AML-193 (cell line): ENCODE data around the gene CD160.
"Not testable (repeated sequence)": the region's sequence is repeated elsewhere in the genome, so short reads cannot be mapped to it uniquely, and the experiment has no call there.

Experiments
- DNase-seq, 2 experiments: peaks; one replicate each; lab custom pipeline; 2025; lab: John Stamatoyannopoulos, UW

The CD160 gene

DNA sequence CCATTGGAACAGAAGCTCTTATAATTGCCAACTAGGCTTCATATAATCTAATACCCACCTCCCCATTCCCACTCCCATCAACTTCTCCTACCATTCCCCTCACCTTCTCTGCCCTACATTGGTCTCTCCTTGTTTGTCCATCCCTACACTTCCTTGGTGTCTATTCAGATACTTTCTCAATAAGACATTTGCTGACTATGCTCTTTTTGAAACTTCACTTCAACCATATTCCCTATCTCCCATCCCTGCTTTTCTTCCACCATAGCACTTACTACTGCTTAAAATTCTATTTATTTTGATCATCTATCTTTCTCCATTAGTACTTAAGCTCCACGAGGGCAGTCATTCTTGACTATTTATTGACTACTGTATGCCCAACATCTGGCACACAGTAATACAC lies 40.4 kb downstream of the CD160 start:
- no peak for DNase-seq

DNA sequence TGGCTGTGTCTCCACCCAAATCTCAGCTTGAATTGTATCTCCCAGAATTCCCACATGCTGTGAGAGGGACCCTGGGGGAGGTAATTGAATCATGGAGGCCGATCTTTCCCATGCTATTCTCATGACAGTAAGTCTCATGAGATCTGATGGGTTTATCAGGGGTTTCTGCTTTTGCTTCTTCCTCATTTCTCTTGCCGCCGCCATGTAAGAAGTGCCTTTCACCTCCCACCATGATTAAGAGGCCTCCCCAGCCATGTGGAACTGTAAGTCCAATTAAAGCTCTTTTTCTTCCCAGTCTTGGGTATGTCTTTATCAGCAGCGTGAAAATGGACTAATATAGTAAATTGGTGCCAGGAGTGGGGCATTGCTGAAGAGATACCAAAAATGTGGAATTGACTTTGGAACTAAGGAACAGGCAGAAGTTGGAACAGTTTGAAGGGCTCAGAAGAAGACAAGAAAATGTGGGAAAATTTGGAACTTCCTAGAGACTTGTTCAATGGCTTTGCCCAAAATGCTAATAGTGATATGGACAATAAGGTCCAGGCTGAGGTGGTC lies 41.2 kb downstream of the CD160 start:
- DNase-seq, result not testable (repeated sequence)

DNA sequence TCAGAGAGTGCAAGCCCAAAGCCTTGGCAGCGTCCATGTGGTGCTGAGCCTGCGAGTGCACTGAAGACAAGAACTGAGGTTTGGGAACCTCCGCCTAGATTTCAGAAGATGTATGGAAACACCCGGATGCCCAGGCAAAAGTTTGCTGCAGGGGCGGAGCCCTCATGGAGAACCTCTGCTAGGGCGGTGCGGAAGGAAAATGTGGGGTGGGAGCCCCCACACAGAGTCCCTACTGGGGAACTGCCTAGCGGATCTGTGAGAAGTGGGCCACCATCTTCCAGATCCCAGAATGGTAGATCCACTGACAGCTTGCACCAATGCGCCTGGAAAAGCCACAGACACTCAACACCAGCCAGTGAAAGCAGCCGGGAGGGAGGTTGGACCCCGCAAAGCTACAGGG lies 42.2 kb downstream of the CD160 start:
- not testable (repeated sequence) for DNase-seq

DNA sequence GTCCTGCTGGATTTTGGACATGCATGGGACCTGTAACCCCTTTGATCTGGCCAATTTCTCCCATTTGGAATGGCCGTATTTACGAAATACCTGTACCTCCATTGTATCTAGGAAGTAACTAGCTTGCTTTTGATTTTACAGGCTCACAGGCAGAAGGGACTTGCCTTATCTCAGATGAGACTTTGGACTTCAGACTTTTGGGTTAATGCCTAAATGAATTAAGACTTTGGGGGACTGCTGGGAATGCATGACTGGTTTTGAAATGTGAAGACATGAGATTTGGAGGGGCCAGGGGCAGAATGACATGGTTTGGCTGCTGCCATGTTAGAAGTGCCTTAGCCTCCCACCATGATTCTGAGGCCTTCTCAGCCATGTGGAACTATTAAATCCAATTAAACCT lies 42.7 kb downstream of the CD160 start:
- DNase-seq, result not testable (repeated sequence)

DNA sequence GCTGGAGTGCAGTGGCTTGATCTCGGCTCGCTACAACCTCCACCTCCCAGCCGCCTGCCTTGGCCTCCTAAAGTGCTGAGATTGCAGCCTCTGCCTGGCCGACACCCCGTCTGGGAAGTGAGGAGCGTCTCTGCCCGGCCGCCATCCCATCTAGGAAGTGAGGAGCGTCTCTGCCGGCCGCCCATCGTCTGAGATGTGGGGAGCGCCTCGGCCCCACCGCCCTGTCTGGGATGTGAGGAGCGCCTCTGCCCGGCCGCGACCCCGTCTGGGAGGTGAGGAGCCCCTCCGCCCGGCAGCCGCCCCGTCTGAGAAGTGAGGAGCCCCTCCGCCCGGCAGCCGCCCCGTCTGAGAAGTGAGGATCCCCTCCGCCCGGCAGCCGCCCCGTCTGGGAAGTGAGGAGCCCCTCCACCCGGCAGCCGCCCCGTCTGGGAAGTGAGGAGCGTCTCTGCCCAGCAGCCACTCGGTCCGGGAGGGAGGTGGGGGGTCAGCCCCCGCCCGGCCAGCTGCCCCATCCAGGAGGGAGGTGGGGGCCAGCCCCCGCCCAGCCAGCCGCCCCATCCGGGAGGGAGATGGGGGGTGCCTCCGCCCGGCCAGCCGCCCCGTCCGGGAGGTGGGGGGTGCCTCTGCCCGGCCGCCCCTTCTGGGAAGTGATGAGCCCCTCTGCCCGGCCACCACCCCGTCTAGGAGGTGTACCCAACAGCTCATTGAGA lies 45.1 kb downstream of the CD160 start:
- not testable (repeated sequence) for DNase-seq

DNA sequence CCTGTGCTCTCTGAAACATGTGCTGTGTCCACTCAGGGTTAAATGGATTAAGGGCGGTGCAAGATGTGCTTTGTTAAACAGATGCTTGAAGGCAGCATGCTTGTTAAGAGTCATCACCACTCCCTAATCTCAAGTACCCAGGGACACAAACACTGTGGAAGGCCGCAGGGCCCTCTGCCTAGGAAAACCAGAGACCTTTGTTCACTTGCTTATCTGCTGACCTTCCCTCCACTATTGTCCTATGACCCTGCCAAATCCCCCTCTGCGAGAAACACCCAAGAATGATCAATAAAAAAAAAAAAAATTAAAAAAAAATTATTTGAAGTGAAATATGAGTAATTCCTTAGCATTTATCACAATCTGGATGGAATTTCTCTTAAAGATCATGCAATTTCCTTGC lies 45.8 kb downstream of the CD160 start:
- not testable (repeated sequence) for DNase-seq

DNA sequence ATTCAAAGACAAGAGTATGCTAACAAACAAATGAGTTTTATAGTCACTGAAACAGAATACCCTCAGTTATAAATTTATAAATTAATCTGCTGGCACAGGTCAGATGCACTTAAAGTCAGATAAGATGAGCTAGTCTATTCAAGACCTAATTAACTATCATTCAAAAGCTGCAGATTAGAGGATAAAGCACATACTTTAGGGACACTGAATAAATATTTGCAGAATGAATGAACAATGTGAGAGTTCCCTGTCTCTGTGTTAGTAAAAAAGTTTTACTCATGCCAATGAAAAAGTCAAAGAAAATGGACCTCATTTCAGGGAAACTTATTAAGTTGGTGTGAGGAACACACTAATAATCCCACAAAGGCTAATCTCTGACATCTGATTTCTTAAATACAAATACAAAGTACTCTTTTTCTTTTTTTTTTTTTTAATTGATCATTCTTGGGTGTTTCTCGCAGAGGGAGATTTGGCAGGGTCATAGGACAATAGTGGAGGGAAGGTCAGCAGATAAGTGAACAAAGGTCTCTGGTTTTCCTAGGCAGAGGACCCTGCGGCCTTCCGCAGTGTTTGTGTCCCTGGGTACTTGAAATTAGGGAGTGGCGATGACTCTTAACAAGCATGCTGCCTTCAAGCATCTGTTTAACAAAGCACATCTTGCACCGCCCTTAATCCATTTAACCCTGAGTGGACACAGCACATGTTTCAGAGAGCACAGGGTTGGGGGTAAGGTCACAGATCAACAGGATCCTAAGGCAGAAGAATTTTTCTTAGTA lies 46.5 kb downstream of the CD160 start:
- not testable (repeated sequence) for DNase-seq

DNA sequence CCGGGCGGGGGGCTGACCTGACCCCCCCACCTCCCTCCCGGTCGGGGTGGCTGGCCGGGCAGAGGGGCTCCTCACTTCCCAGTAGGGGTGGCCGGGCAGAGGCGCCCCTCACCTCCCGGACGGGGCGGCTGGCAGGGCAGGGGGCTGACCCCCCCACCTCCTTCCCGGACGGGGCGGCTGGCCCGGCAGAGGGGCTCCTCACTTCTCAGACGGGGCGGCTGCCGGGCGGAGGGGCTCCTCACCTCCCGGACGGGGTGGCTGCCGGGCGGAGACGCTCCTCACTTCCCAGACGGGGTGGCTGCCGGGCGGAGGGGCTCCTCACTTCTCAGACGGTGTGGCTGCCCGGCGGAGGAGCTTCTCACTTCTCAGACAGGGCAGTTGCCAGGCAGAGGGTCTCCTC lies 47.6 kb downstream of the CD160 start:
- DNase-seq, result not testable (repeated sequence)

DNA sequence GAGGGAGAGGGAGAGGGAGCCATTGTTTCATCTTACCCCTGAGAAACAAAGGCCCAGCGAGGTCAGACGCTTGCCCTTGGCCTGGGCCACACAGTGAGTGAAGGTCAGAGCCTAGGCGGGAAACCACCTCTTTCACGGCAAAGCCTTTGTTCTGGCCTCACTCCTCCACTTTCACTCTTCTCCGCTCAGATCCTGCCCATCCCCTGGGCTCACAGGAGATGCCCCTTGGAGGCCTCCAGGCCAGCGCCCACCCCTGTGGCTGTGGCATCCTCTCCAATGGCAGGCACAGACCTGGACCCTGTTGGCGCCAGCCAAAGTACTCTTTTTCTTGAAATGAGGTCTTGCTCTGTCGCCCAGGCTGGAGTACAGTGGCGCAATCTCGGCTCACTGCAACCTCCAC lies 48.7 kb downstream of the CD160 start:
- DNase-seq, result not testable (repeated sequence)

DNA sequence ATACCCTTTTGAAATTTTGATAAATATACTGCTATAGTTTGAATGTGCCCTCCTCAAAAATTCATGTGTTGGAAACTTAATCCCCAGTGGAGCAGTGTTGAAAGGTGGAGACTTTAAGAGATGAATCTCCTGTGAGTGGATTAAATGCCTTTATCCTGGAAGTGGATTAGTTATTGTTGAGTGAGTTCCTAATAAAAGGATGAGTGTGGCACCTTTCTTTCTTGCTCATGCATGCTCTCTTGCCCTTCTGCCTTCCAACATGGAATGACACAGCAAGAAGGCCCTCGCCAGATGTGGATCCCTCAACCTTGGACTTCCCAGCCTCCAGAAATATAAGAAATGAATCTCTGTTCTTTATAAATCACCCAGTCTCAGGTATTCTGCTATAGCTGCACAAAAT lies 51.8 kb downstream of the CD160 start:
- DNase-seq, result no peak

DNA sequence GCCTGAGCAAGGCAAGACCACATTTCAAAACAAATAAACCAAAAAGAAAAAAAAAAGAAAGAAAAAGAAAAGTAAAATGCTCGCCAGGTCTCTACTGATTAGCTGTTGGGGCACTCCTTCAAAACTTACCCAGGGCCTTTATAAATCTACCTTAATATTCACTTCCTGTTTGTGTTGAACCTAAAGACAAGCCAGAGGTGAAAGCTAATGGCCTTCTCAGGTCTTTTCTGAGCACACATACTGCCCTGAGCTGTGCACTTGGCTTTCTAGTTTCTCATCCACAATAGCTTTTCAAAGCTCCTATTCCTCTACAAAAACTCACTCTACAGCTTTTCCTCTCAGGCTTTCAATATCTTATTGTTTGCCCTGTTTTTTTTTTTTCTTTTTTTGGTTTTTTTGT lies 54.1 kb downstream of the CD160 start:
- DNase-seq, result no peak

DNA sequence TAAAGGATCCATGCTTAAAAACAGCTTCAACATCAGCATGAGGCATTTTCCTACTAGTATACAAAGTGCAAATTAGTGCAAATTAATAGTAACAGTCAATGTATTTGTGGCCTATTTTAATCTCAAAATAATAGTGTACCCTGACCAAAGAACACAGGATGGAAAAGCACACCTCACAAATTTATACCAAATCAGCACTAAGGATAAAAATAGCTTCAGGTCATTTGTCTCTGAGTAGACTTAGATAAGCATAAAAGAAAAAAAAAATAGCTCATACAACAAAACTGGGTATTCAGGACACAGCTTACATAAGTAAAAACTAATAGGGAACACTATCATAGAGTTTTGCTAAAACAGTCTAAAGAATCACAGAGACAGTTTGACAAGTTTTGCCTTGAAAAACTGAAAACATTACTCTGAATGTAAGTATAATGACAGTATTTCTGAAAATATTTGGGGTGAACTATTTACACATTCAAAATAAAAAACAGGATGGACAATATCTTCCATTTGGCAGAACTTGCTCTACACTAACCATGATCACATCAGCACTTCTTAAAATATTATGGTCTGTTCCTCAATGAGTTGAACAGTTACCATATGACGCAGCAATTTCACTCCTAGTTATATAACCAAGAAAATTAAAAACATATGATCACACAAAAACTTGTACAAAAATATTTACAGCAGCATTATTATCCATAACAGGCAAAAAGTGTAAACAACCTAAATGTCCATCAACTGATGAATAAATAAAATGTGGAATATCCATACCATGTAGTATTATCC lies 58.3 kb downstream of the CD160 start:
- DNase-seq, result no peak

DNA sequence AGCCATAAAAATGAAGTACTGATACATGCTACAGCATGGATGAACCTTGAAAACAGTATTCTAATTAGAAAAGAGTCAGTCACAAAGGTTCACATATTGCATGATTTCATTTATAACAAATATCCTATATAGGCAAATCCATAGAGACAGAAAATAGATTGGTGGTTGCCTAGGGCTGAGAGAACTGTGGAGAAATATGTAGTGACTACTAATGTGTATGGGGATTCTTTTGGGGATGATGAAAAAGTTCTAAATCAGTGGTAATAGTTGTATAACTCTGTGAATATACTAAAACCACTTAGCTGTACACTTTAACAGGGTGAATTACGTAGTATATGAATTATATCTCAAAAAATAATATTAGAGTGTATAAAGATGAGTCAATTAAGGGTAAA lies 58.8 kb downstream of the CD160 start:
- DNase-seq, result no peak

DNA sequence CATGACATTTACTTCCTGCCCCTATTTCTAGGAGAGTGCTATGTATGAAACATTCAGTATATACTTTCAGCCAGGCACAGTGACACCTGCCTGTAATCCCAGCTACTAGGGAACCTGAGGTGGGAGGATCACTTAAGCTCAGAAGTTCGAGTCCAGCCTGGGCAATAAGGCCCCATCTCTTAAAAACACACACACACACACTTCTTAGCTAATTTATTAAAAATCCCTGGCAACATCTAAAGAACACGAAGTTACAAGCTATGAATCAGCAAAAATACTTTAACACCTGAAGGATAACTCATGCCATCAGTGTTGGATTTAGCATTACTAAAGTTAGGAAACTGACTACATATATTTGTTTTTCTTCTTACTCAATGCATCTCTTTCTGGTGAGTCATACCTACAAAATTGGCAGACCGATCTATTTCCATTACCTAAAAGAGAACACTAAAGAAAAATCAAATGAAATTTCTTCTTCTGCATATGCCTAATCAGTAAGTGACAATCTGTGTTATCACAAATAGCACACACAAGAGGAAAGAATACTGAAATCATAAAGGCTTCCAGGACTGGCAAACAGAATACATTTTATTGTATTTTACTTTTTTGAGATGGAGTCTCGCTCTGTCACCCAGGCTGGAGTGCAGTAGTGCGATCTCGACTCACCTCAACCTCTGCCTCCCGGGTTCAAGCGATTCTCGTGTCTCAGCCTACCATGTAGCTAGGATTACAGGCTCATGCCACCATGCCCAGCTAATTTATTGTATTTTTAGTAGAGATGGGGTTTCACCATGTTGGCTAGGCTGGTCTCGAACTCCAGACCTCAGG lies 63.2 kb downstream of the CD160 start:
- no peak for DNase-seq

DNA sequence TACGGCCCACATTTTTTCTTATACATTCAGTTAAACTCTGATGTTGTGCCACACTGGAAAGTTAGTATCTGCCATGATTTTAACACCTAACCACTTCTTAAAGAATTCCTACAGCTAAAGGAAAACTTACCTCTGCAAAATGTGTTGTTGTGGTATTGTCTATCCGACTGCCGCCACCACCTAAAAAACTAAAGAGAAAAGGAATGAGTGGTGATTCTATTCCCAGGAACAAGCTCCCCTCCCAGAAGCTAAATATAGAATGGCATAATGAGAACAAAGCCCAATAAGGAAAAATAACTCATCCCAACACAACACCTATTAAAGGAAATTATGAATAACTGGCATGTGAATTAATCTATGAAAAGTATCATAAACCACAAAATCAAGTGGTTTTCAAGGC lies 65.1 kb downstream of the CD160 start:
- DNase-seq, result no peak

DNA sequence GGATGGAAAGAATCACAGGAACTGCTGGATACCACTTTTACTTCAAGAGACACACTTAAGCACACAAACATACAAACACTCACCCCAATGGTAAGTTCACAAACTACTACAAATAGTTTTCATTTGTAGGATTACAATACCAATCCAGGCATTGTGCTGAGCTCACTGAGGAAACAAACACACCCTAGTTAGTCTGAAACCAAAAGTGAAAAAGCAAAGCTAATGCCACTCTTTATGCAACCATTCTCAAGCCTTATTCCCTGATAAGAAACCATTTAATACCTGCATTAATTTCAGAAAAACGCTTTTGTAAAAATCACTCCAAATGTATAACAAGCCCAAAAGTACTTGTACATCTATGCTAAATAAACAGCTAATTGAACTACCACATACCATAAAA lies 66.2 kb downstream of the CD160 start:
- no peak for DNase-seq

DNA sequence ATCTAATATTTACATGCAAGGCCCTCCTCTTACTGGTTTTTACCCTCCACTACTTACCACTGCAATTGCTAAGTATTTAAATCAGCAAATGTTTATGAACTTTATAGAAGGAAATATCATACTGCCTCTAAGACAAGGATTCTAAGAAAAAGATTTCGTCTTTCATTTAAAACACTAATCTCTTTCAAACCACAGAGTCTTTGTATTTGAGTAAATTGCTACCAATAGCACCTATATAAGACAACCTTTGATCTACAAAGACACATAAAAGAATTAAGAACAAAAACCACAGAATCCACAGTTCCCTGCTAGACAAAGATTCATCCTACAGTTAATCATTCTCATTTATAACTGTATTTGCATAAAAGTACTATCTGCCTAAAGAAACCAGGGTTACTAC lies 67.0 kb downstream of the CD160 start:
- DNase-seq, result no peak

DNA sequence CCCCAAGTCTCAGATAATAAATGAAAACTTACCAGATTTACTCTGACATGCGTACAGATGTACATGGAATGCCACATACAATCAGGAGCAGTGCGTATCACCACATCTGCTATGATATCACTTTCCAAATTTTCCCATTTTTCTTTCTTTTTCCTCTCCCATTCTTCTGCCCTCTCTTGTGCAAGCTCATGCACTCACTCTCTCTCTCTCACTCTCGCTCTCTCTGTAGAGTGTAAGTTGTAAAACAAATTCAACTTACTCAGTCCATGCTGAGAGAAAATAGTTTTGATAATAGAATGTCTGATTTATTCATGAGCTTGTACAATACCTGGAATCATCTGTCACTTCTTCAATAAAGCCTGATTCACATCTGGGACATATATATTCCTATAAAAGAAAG lies 69.3 kb downstream of the CD160 start:
- no peak for DNase-seq
